ENCODE data around the gene BUD23.
"Not testable (repeated sequence)": the region's sequence is repeated elsewhere in the genome, so short reads cannot be mapped to it uniquely, and the experiment has no call there.

BUD23 gene

GRCh38 chr7:73716318-73716890 lies 33.0 kb downstream of the BUD23 start:
- FAIRE-seq = no peak
- TF ChIP-seq POLR2AphosphoS5 (IDR thresholded peaks at IDR 0.05; ENCODE audit: low read depth, low read length) (no peak), PAX5 (IDR thresholded peaks at IDR 0.05; ENCODE audit: insufficient read depth, low read length, severe bottlenecking) (no peak), POLR2A (IDR thresholded peaks at IDR 0.05; ENCODE audit: low read depth, low read length) (no peak), TAF1 (IDR thresholded peaks at IDR 0.05; ENCODE audit: low read depth, low read length) (no peak), SPI1 (IDR thresholded peaks at IDR 0.05; ENCODE audit: low read depth, low read length) (no peak), POU2F2 (IDR thresholded peaks at IDR 0.05; ENCODE audit: low read depth, low read length) (no peak)
- DNase-seq (ENCODE audit: insufficient read length, low spot score) = no peak

DNA sequence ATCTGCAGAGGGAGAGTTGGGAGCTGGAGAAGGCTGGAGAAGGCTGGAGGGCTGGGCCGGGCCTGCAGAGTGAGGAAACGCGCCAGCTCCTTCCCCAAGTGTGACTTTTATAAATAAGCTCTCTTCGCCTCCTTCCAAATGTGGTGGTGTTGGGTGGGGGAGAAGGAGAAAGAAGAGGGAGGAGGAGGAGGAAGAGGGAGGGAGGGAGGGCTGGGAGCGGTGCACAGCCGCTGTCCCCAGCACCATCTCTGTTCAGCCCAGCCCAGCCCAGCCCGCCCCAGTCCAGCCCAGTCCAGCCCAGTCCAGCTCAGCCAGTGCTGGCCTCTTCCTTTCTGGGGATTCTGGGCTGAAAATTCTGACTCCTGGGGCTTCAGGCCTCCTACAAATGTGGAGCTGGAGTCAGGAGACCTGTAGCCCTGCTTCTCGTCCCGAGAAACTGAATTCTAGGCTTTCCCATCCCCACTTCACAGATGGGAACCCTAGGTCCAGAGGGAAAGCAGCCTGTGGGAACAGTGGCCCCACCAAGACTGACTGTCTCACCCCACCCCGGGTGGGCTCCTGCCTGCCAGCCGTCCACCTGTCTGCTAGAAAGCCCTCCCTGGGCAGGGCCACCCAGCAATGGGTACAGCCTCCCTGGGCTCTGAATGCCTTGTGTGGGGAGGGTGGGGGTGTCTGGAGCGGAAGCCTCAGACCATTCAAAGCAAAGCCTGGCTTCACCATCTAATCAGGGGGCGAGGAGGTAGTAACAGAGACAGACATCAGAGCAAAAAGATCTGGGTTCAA lies 33.8 kb downstream of the BUD23 start:
- TF ChIP-seq POU2F2 (IDR thresholded peaks at IDR 0.05; ENCODE audit: low read depth, low read length) = no peak
- no peak for TF ChIP-seq POLR2AphosphoS5 (IDR thresholded peaks at IDR 0.05; ENCODE audit: low read depth, low read length)
- no peak for TF ChIP-seq SPI1 (IDR thresholded peaks at IDR 0.05; ENCODE audit: low read depth, low read length)
- TF ChIP-seq POLR2A (IDR thresholded peaks at IDR 0.05; ENCODE audit: low read depth, low read length) = no peak
- TF ChIP-seq PAX5 (IDR thresholded peaks at IDR 0.05; ENCODE audit: insufficient read depth, low read length, severe bottlenecking) = no peak
- TF ChIP-seq TAF1 (IDR thresholded peaks at IDR 0.05; ENCODE audit: low read depth, low read length) = no peak
- FAIRE-seq (no peak), DNase-seq (ENCODE audit: insufficient read length, low spot score) (no peak)

DNA sequence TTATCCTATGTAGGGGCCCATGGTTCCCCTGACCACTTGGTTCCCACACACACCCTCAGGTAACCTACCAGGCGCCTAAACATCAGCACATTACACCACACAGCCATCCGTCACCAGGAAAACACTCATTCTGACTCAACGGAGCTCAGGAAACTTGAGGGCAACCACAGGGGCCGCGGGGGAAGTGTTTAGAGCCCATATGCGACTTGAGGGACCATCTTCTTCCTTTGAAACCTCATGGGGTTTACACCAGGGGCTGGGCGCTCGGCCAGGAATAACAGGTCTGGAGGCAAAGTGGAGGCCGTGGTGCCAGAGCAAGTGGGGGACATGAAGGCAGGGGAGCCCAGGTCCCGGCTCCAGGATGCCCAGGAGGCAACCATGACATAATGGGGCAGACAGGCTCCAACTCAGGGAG lies 34.6 kb downstream of the BUD23 start:
- peak; percentile 9 for FAIRE-seq
- TF ChIP-seq TAF1 (IDR thresholded peaks at IDR 0.05; ENCODE audit: low read depth, low read length) (no peak), PAX5 (IDR thresholded peaks at IDR 0.05; ENCODE audit: insufficient read depth, low read length, severe bottlenecking) (no peak), POLR2AphosphoS5 (IDR thresholded peaks at IDR 0.05; ENCODE audit: low read depth, low read length) (no peak), SPI1 (IDR thresholded peaks at IDR 0.05; ENCODE audit: low read depth, low read length) (no peak), POLR2A (IDR thresholded peaks at IDR 0.05; ENCODE audit: low read depth, low read length) (no peak), POU2F2 (IDR thresholded peaks at IDR 0.05; ENCODE audit: low read depth, low read length) (no peak)
- no peak for DNase-seq (ENCODE audit: insufficient read length, low spot score)

- TF ChIP-seq TAF1 (IDR thresholded peaks at IDR 0.05; ENCODE audit: low read depth, low read length) (no peak), POU2F2 (IDR thresholded peaks at IDR 0.05; ENCODE audit: low read depth, low read length) (no peak), SPI1 (IDR thresholded peaks at IDR 0.05; ENCODE audit: low read depth, low read length) (no peak), POLR2AphosphoS5 (IDR thresholded peaks at IDR 0.05; ENCODE audit: low read depth, low read length) (no peak), POLR2A (IDR thresholded peaks at IDR 0.05; ENCODE audit: low read depth, low read length) (no peak), PAX5 (IDR thresholded peaks at IDR 0.05; ENCODE audit: insufficient read depth, low read length, severe bottlenecking) (no peak)
- no peak for DNase-seq (ENCODE audit: insufficient read length, low spot score)
- no peak for FAIRE-seq
Observed at GRCh38 chr7:73718438-73718881, 35.1 kb downstream of the BUD23 start.

DNA sequence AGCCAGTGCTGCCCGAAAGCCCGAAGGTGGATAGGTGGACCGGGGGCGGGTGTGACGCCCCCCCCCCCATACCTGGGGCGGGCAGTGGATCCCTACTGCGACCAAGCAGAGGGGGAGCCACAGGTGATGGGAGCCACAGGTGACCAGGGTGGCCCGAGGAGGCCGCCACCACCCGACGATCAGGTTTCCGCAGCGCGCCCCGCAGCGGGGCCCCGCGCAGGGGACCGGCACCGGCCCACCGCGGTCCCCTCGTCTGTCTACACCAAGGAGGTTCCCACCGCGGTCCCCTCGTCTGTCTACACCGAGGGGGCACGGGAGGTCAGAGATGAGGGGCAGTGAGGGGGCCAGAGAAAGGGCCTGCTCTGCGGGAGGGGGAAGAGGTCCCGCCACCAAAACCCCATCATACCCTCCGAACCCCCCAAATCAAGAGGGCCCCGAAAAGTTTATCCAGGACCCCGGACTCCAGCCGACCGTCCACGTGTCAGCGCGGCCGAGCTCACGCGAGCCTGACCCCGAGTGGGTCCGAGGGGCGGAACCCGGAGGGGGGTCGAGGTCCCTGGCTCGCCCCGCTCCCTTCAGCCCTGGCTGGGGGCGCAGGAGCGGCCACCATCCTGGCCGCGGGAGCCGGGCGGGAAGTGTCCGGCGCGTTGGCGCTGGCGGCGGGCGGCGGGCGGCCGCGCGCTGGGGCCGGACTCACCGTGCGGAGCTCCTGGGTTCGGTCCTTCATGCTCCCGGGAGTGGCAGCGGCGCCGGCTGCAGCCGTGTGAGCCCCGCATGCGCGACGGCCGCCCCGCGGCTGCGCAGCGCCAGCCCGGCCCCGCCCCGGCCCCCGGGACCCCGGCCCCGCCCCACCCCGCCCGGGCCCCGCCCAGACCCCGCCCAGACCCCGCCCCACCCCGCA lies 35.8 kb downstream of the BUD23 start, which contains the start of gene STX1A:
STX1A (minus strand) TSS at position 765 of the 901 bp plus-strand sequence; CDS start at position 727, 38 bp downstream.
- FAIRE-seq (peak; percentile 31), DNase-seq (ENCODE audit: insufficient read length, low spot score) (peak; percentile 89)
- TF ChIP-seq TAF1 (IDR thresholded peaks at IDR 0.05; ENCODE audit: low read depth, low read length) (no peak), PAX5 (IDR thresholded peaks at IDR 0.05; ENCODE audit: insufficient read depth, low read length, severe bottlenecking) (no peak), POLR2AphosphoS5 (IDR thresholded peaks at IDR 0.05; ENCODE audit: low read depth, low read length) (no peak), POU2F2 (IDR thresholded peaks at IDR 0.05; ENCODE audit: low read depth, low read length) (no peak), SPI1 (IDR thresholded peaks at IDR 0.05; ENCODE audit: low read depth, low read length) (no peak), POLR2A (IDR thresholded peaks at IDR 0.05; ENCODE audit: low read depth, low read length) (no peak)

DNA sequence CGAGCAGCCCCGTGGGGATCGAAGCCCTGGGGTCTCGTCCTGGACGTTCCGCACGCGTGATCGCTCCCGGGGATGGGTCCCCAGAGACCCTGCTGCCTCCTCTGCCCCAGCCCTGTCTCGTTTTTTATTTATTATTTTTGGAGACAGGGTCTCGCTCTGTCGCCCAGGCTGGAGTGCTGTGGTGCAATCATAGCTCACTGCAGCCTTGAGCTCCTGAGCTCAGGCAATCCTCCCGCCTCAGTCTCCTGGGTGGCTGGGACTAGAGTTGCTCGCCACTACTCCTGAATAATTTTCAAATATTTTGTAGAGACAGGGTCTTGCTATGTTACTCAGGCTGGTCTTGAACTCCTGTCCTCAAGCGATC lies 36.4 kb downstream of the BUD23 start:
- TF ChIP-seq SPI1 (IDR thresholded peaks at IDR 0.05; ENCODE audit: low read depth, low read length) = no peak
- DNase-seq (ENCODE audit: insufficient read length, low spot score) (no peak), FAIRE-seq (no peak)

DNA sequence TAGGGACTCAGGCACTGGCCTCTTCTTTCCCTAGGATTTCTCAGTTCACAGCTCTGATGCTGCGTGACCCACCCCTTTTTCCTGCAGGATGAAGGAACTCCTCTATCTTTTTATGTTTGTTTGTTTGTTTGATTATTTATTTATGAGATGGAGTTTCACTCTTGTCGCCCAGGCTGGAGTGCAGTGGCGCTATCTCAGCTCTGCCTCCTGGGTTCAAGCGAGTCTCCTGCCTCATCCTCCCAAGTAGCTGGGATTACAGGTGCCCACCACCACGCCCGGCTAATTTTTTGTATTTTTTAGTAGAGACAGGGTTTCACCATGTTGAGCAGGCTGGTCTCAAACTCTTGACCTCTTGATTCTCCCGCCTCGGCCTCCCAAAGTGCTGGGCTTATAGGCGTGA lies 37.0 kb downstream of the BUD23 start:
- FAIRE-seq; DNase-seq (ENCODE audit: insufficient read length, low spot score): not testable (repeated sequence)

- FAIRE-seq (no peak), DNase-seq (ENCODE audit: insufficient read length, low spot score) (no peak)
Observed at GRCh38 chr7:73721377-73721817, 38.0 kb downstream of the BUD23 start.

DNA sequence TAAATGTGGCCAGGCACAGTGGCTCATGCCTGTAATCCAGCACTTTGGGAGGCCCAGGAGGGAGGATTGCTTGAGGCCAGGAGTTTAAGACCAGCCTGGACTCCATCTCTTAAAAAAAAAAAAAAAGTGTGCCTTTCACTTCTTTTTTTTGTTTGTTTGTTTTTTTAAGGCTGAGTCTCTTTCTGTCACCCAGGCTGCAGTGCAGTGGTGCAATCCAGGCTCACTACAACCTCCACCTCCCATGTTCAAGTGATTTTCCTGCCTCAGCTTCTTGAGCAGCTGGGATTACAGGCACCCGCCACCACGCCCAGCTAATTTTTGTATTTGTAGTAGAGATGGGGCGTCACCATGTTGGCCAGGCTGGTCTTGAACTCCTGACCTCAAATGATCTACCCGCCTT lies 38.8 kb downstream of the BUD23 start:
- FAIRE-seq; DNase-seq (ENCODE audit: insufficient read length, low spot score): not testable (repeated sequence)

More at GRCh38 chr7:73721377-73721817, 38.0 kb downstream of the BUD23 start:
- no peak for TF ChIP-seq SPI1 (IDR thresholded peaks at IDR 0.05; ENCODE audit: low read depth, low read length)
- TF ChIP-seq POLR2AphosphoS5 (IDR thresholded peaks at IDR 0.05; ENCODE audit: low read depth, low read length) = no peak
- TF ChIP-seq TAF1 (IDR thresholded peaks at IDR 0.05; ENCODE audit: low read depth, low read length) = no peak
- no peak for TF ChIP-seq POU2F2 (IDR thresholded peaks at IDR 0.05; ENCODE audit: low read depth, low read length)
- no peak for TF ChIP-seq PAX5 (IDR thresholded peaks at IDR 0.05; ENCODE audit: insufficient read depth, low read length, severe bottlenecking)
- no peak for TF ChIP-seq POLR2A (IDR thresholded peaks at IDR 0.05; ENCODE audit: low read depth, low read length)
